ENCODE results near the gene USF1.

USF1 gene

GRCh38 chr1:161046605-161047228 is 940 bp upstream of the USF1 start:
- TF ChIP-seq CTCF (IDR thresholded peaks at IDR 0.05; ENCODE audit: low read depth, low read length) = no peak
- peak overlapping the region; percentile 91 for H3K4me3 ChIP-seq (ENCODE audit: low read depth, low read length)

GRCh38 chr1:161044908-161045735 is 655 bp downstream of the USF1 start:
- H3K4me3 ChIP-seq (ENCODE audit: low read depth, low read length) = peak overlapping the region; percentile 91

GRCh38 chr1:161044535-161044907 is 1.3 kb downstream of the USF1 start:
- H3K4me3 ChIP-seq (ENCODE audit: low read depth, low read length) = peak overlapping the region; percentile 91
- no peak for TF ChIP-seq CTCF (IDR thresholded peaks at IDR 0.05; ENCODE audit: low read depth, low read length)

More at GRCh38 chr1:161044908-161045735, 655 bp downstream of the USF1 start:
- no peak for TF ChIP-seq CTCF (IDR thresholded peaks at IDR 0.05; ENCODE audit: low read depth, low read length)

- no peak for TF ChIP-seq CTCF (IDR thresholded peaks at IDR 0.05; ENCODE audit: low read depth, low read length)
- no peak overlapping the region for H3K4me3 ChIP-seq (ENCODE audit: low read depth, low read length)
These were observed 6.2 kb downstream of the USF1 start for GRCh38 chr1:161039546-161039945.

- no peak for TF ChIP-seq CTCF (IDR thresholded peaks at IDR 0.05; ENCODE audit: low read depth, low read length)
- H3K4me3 ChIP-seq (ENCODE audit: low read depth, low read length) = no peak overlapping the region
These were observed 6.6 kb downstream of the USF1 start for GRCh38 chr1:161039154-161039545.

- no peak within 1 kb of the TSS for H3K4me3 ChIP-seq (ENCODE audit: low read depth, low read length)
- TF ChIP-seq CTCF (IDR thresholded peaks at IDR 0.05; ENCODE audit: low read depth, low read length) = no peak
These were observed 7.1 kb downstream of the USF1 start, which contains the start of gene TSTD1 for GRCh38 chr1:161038523-161039153. Gene TSTD1 (minus strand): TSS chr1:161038964. CDS start chr1:161038889, 75 bp downstream.

All from WI38 (cell line).